Measurements from ENCODE around the gene ZSCAN18.

GRCh38 chr19:58063712-58064111 is 34.3 kb downstream of the ZSCAN18 start:
- TF ChIP-seq CTCF (IDR thresholded peaks at IDR 0.05) (no peak), EZH2 (IDR thresholded peaks at IDR 0.05; ENCODE audit: borderline replicate concordance, insufficient read depth, low read depth, low read length, poor library complexity, severe bottlenecking) (no peak)
